ENCODE results near the gene AIFM3.

GRCh38 chr22:21022507-21022906 lies 55.5 kb downstream of the AIFM3 start:
- no peak for TF ChIP-seq EZH2 (IDR thresholded peaks at IDR 0.05)
- TF ChIP-seq POLR2AphosphoS5 (IDR thresholded peaks at IDR 0.05; ENCODE audit: borderline replicate concordance, low read depth, low read length): no peak
- TF ChIP-seq FOXP2 (optimal IDR thresholded peaks at IDR 0.05; ENCODE audit: control extremely low read depth, extremely low read length, insufficient read depth): no peak
